HepG2 (cell line): ENCODE results near the gene TPD52L2. TPM values are rescaled to one million over a fixed set of nuclear protein-coding genes. Genes with fewer than 3 reads are reported as not detected.

Experiments
- HIVEP1 ChIP-seq: sonication (generic); formaldehyde crosslinking; IDR thresholded peaks from 2 replicates; pipeline ENCODE4 v1.4.0; 2020; ENCODE audit warnings: mild to moderate bottlenecking, missing genetic modification reagents
- KLF6 ChIP-seq: IDR thresholded peaks from 2 replicates; pipeline ENCODE4 v1.8.0; 2016; ENCODE audit warnings: missing biosample characterization, missing genetic modification reagents
- KMT2A ChIP-seq: sonication (generic); formaldehyde crosslinking; IDR thresholded peaks from 2 replicates; pipeline ENCODE4 v1.4.0; 2020; ENCODE audit warnings: missing genetic modification reagents
- MIER2 ChIP-seq: IDR thresholded peaks from 2 replicates; pipeline ENCODE4 v1.6.1; 2016; ENCODE audit warnings: missing biosample characterization, missing genetic modification reagents
- MTERF4 ChIP-seq: sonication (generic); formaldehyde crosslinking; IDR thresholded peaks from 2 replicates; pipeline ENCODE4 v1.8.0; 2023; ENCODE audit warnings: mild to moderate bottlenecking, missing genetic modification reagents
- MYPOP ChIP-seq: sonication (generic); formaldehyde crosslinking; IDR thresholded peaks from 2 replicates; pipeline ENCODE4 v1.8.1; 2023; ENCODE audit warnings: mild to moderate bottlenecking, moderate library complexity, missing genetic modification reagents
- POLR2G ChIP-seq: fragments of 200-400 bp; formaldehyde crosslinking; IDR thresholded peaks from 2 replicates; pipeline ENCODE4 v1.6.1; 2018; ENCODE audit warnings: mild to moderate bottlenecking, low read depth, low read length, moderate library complexity
- PRDM4 ChIP-seq: sonication (generic); formaldehyde crosslinking; IDR thresholded peaks from 2 replicates; pipeline ENCODE4 v1.9.0; 2021; ENCODE audit warnings: missing genetic modification reagents, borderline replicate concordance
- RBM22 ChIP-seq: fragments of 200-400 bp; formaldehyde crosslinking; optimal IDR thresholded peaks from 2 replicates; pipeline ENCODE3; 2017; ENCODE audit warnings: mild to moderate bottlenecking, low read length, moderate library complexity
- RCOR2 ChIP-seq: IDR thresholded peaks from 2 replicates; pipeline ENCODE4 v1.6.1; 2016; ENCODE audit warnings: missing biosample characterization, missing genetic modification reagents
- SIX4 ChIP-seq: sonication (generic); formaldehyde crosslinking; IDR thresholded peaks from 2 replicates; pipeline ENCODE4 v1.4.0; 2020; ENCODE audit warnings: missing genetic modification reagents
- ZBTB8A ChIP-seq: sonication (generic); formaldehyde crosslinking; IDR thresholded peaks from 2 replicates; pipeline ENCODE4 v1.4.0; 2020; ENCODE audit warnings: mild to moderate bottlenecking, low read depth, missing genetic modification reagents, borderline replicate concordance
- ZFAT ChIP-seq: sonication (generic); formaldehyde crosslinking; conservative IDR thresholded peaks from 2 replicates; pipeline ENCODE4 v1.8.1; 2023; ENCODE audit warnings: missing genetic modification reagents, inconsistent platforms
- ZNF138 ChIP-seq: sonication (generic); formaldehyde crosslinking; IDR thresholded peaks from 2 replicates; pipeline ENCODE4 v1.5.0; 2020; ENCODE audit warnings: mild to moderate bottlenecking, low read depth, missing genetic modification reagents
- ZNF234 ChIP-seq: sonication (generic); formaldehyde crosslinking; conservative IDR thresholded peaks from 2 replicates; pipeline ENCODE4 v1.5.1; 2020; ENCODE audit warnings: mild to moderate bottlenecking, missing genetic modification reagents
- ZNF431 ChIP-seq: sonication (generic); formaldehyde crosslinking; IDR thresholded peaks from 2 replicates; pipeline ENCODE4 v1.9.0; 2022; ENCODE audit warnings: missing genetic modification reagents, low read depth, mild to moderate bottlenecking, borderline replicate concordance
- ZNF468 ChIP-seq: sonication (generic); formaldehyde crosslinking; IDR thresholded peaks from 2 replicates; pipeline ENCODE4 v1.8.0; 2022; ENCODE audit warnings: mild to moderate bottlenecking, moderate library complexity, missing genetic modification reagents
- ZNF691 ChIP-seq: sonication (generic); formaldehyde crosslinking; IDR thresholded peaks from 2 replicates; pipeline ENCODE4 v1.4.0; 2020; ENCODE audit warnings: missing genetic modification reagents, low read depth, mild to moderate bottlenecking, borderline replicate concordance
- ZNF776 ChIP-seq: sonication (generic); formaldehyde crosslinking; IDR thresholded peaks from 2 replicates; pipeline ENCODE4 v1.4.0; 2020; ENCODE audit warnings: mild to moderate bottlenecking, missing genetic modification reagents
- ZSCAN25 ChIP-seq: sonication (generic); formaldehyde crosslinking; IDR thresholded peaks from 2 replicates; pipeline ENCODE4 v1.8.0; 2022; ENCODE audit warnings: mild to moderate bottlenecking, missing genetic modification reagents
- polyA plus RNA-seq, 8 experiments: library from polyadenylated mRNA; depleted of rRNA in 3 of 8; stranded (reverse) in 7 of 8; unstranded in 1 of 8; fragments of >200 nt; fragmentation: Illumina TruSeq in 4 of 8; extraction: Trizol in 4 of 8; gene quantifications; 2 replicates each; pipeline versions ENCODE4 v1.2.1 to v1.2.3, GENCODE V29; 2011 to 2016; ENCODE audit warnings: low read depth in 4 of 8, missing spikeins in 1 of 8, mixed read lengths in 1 of 8; ENCODE audit not compliant: insufficient read depth in 1 of 8
- total RNA-seq, 5 experiments: library from RNA; depleted of rRNA; stranded (reverse); fragments of >200 nt; fragmentation: Illumina TruSeq; extraction: Trizol; gene quantifications; 2 replicates each; pipeline ENCODE4 v1.2.3, GENCODE V29; 2016; ENCODE audit warnings: low read depth in 1 of 5
- TF ChIP-seq, protein P1 (sequence below): sonication (generic); formaldehyde crosslinking; IDR thresholded peaks from 2 replicates; pipeline ENCODE4 v1.5.0; 2020; ENCODE audit warnings: missing genetic modification reagents, mild to moderate bottlenecking, borderline replicate concordance
- TF ChIP-seq, protein P2 (sequence below): sonication (generic); formaldehyde crosslinking; IDR thresholded peaks from 2 replicates; pipeline ENCODE4 v1.4.0; 2020; ENCODE audit warnings: missing genetic modification reagents

Gene TPD52L2
- total and polyA plus RNA-seq, 2 of the 13 experiments (the other 11 are each of a cell fraction or from before 2014, with no cell fraction given), result 156 to 184 TPM

- no peak; the same call in 1 of the 2 replicates for TF ChIP-seq MTERF4 (CRISPR knock-in tag)
- peak; percentile 63; the same call in 1 of the 2 replicates for TF ChIP-seq MIER2 (CRISPR knock-in tag)
- TF ChIP-seq ZNF138, result 0 out of 2 replicates have a peak, but pooled peaks have one; percentile 91
- peak; percentile 90; the same call in 1 of the 2 replicates for TF ChIP-seq MYPOP (CRISPR knock-in tag)
- TF ChIP-seq ZFAT (CRISPR knock-in tag), result peak; percentile 82; the same call in 1 of the 2 replicates
- TF ChIP-seq RBM22, result no peak
- peak; percentile 35; the same call in 1 of the 2 replicates for TF ChIP-seq PRDM4 (CRISPR knock-in tag)
- TF ChIP-seq, protein P1, sequence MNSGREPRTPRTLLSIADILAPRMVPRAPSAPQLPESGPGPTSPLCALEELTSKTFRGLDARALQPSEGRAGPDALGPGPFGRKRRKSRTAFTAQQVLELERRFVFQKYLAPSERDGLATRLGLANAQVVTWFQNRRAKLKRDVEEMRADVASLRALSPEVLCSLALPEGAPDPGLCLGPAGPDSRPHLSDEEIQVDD, result peak; percentile 63; the same call in 1 of the 2 replicates
- peak; percentile 84; the same call in 1 of the 2 replicates for TF ChIP-seq ZNF691 (CRISPR knock-in tag)
- peak; percentile 97 for TF ChIP-seq ZNF234 (CRISPR knock-in tag)
- peak; percentile 98 for TF ChIP-seq POLR2G
- TF ChIP-seq SIX4 (CRISPR knock-in tag), result peak; percentile 50; the same call in 1 of the 2 replicates
- peak; percentile 92 for TF ChIP-seq HIVEP1 (CRISPR knock-in tag)
- peak; percentile 98 for TF ChIP-seq KMT2A (CRISPR knock-in tag)
- TF ChIP-seq RCOR2 (CRISPR knock-in tag), result no peak
- TF ChIP-seq ZNF431 (CRISPR knock-in tag), result peak; percentile 96
- TF ChIP-seq ZNF776 (CRISPR knock-in tag), result peak; percentile 91; the same call in 1 of the 2 replicates
- peak; percentile 98; the same call in 1 of the 2 replicates for TF ChIP-seq ZNF468 (CRISPR knock-in tag)
- peak; percentile 60; the same call in 1 of the 2 replicates for TF ChIP-seq ZSCAN25 (CRISPR knock-in tag)
- TF ChIP-seq, protein P2, sequence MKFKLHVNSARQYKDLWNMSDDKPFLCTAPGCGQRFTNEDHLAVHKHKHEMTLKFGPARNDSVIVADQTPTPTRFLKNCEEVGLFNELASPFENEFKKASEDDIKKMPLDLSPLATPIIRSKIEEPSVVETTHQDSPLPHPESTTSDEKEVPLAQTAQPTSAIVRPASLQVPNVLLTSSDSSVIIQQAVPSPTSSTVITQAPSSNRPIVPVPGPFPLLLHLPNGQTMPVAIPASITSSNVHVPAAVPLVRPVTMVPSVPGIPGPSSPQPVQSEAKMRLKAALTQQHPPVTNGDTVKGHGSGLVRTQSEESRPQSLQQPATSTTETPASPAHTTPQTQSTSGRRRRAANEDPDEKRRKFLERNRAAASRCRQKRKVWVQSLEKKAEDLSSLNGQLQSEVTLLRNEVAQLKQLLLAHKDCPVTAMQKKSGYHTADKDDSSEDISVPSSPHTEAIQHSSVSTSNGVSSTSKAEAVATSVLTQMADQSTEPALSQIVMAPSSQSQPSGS (CRISPR knock-in tag), result peak; percentile 91; the same call in 1 of the 2 replicates
- TF ChIP-seq KLF6, result peak; percentile 94
- no peak for TF ChIP-seq ZBTB8A (CRISPR knock-in tag)
These were observed at the start of gene TPD52L2 (continued) for GRCh38 chr20:63864978-63865640.
